ENCODE data around the gene C6orf120.
A peak's percentile ranks its signal among the peaks of the same experiment; 100 is the strongest.

Gene C6orf120

DNA sequence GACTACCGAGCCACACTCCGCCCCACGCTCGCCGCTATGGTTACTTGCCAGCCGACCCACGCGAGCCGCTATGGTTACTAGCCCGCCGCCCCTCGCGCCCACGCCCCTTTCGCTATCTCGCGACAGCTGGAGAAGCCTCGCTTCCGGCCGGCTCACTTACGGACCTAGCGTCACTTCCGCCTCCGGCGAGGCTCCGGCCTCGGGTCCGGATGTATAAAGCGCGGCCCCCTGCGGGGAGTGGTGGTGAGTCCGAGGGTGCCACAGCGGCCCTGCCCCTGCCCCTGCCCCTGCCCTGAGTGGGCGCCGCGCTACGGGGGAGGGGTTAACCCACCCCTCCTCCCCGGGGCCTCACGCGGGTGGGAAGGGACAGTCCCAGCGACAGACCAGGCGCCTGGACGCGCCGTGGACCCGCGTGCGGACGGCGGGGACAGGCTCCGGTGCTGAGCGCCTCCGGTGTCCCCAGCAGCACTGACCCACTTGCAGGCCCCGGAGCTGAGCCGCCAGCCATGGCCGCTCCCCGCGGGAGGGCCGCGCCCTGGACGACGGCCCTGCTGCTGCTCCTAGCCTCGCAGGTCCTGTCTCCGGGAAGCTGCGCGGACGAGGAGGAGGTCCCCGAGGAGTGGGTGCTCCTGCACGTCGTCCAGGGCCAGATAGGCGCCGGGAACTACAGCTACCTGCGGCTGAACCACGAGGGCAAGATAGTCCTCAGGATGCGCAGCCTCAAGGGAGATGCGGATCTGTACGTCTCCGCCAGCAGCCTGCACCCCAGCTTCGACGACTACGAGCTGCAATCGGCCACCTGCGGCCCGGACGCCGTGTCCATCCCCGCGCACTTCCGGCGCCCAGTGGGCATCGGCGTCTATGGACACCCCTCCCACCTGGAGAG lies at the start of gene C6orf120, which contains the start of gene WDR27:
Gene C6orf120 (plus strand): TSS at position 173 of the 886 bp plus-strand sequence. CDS start 334 bp downstream, at position 507.
Gene WDR27 (minus strand): TSS at position 76 of the 886 bp plus-strand sequence. CDS start 13,024 bp downstream, outside the sequence.
- DNase-seq: peak; percentile 97

DNA sequence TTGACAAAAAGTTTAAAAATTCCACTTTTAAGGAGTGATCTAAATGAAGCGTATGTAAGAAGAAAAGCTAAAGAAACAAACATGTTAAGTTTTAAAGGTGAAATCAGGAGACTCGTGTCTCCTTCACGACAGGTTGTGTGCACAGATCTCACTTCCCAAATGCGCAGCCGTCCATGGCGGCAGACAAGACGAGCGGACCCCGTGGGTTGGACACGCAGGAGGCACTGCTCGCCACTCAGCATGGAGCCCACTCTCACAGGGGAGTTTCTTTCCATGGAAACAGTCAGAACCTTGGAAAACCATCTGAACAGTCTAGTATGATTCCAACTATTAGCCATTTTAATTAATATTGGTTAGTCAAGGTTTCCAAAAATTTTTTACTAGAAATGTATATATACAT lies 49.0 kb upstream of the C6orf120 start:
- DNase-seq: no peak

- DNase-seq: no peak
Measured at GRCh38 chr6:169653691-169654090, 48.2 kb upstream of the C6orf120 start.

DNA sequence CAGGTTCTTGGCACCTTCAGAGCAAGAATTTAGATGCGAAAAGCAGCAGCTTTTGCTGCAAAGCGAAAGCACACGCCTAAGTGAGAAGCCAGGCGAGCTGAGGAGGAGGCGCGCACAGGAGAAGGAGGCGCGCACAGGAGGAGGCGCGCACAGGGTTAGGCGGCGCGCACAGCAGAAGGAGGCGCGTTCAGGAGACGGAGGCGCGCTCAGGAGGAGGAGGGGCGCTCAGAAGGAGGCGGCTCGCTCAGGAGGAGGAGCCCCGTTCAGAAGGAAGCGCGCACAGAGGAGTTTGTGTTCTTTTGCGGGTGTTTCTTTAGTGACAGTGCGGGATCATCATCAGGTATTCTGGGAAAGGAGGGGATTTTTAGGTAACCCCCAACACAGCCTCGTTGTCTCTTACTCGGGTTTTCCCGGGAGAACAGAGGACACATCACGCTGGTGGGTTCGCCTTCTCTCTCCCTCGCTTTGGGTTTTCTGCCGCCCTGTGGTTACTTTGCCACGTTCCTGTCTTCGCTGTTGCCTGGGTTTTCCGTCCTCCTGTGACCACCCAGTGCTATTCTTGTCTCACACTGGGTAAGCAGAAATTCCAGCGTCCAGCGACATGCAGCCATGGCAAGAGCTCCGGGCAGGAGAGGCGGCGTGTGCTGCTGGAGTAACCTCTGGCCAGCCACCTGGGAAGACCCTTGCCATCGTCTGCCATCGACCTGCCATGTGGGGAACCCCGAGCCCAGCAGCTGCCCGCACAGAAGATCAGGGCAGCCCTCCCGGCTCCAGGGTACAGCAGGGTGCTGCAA lies 47.1 kb upstream of the C6orf120 start:
- DNase-seq: no peak

DNA sequence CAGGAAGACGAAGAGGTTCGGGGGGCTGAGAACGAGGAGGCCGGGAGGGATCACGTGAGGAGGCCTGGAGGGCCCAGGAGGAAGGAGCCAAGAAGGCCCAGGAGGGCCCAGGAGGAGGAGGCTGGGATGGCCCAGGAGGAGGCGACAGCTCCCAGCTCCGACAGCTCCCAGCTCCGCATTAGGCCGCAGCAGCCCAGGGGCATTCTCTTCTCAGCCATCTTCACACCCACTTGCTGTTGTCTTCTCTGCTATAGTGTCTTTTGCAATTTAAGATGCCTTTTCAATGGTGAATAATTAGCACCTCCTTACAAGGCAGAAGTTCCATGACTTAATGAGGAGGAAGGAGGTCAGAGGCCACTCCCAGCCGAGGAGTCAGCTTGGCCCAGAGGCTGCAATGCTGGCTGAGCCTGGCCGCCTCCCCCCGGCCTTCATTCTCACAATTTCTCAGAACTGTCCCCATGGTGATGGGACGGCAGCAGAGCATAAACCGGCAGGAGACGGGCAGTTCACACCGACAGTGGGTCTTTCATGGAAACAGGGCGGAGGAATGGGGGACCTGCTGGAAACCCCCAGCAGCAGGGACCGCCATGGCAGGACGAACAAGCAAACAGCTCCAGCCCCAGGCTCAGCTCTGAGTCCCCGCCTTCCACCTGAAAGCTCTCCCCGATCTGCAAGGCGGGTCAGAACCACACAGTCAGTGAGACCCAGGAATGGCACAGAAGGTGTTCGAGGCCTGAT lies 45.2 kb upstream of the C6orf120 start:
- DNase-seq: no peak

- no peak for DNase-seq
Measured at GRCh38 chr6:169657284-169657610, 44.7 kb upstream of the C6orf120 start.

DNA sequence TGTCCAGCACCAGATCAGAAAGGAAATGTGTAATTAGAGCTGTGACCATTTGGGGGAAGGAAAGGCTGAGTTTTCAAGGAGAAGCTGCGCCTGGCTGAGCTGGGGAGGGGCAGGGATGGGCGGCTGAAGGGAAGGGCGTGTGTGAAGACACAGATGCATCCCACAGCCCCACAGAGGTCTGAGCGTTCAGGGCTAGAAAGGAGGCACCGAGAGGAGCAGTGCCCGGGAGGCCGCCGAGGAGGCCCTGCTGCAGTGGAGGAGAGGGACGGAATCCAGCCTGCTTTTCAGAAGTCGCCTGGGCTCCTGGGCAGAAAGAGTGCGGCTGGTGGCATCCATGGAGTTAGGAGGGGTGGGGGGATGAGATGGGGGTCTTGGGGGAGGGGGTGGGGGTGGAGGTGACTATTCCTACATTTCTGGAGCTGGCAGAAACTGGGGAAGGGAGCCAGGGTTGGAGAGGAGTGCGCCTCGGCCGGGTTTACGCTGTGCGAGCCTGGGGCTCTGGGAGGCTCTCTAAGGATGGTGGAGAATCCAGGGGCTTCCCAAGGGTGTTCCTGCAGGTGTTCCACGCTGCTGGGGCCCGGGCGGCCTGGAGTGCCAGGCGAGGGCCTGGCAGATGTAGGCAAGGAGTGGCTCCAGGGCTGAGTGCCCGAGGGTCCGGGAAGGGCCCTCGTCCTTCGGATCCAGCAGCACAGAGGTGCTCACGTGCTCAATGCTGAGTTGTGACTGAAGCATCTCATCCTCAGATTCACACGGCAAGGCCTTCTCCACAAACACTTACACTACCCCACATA lies 41.9 kb upstream of the C6orf120 start:
- DNase-seq: no peak

- DNase-seq: no peak
Measured at GRCh38 chr6:169660751-169661390, 41.1 kb upstream of the C6orf120 start.

DNA sequence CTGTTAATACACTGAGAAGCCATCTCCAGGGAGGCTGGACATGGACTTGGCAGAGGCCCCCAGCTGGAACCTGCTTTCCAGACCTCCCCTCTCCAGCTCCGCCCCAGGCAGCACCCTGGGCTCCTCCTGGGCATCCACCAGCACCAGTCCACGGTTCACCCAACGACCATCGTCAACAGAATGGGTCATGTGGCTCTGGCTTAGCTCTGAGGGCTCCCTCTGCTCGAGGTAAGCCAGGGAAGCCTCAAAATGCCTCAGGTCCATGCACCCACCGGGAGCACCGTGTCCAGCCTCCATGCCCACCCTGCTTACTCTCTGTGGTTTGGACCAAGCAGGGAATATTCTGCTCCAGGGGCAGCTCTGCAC lies 40.6 kb upstream of the C6orf120 start:
- DNase-seq: no peak

- no peak for DNase-seq
Measured at GRCh38 chr6:169663468-169663867, 38.5 kb upstream of the C6orf120 start.

GRCh38 chr6:169664227-169664626 lies 37.7 kb upstream of the C6orf120 start:
- no peak for DNase-seq

GRCh38 chr6:169665289-169665688 lies 36.6 kb upstream of the C6orf120 start:
- no peak for DNase-seq

DNA sequence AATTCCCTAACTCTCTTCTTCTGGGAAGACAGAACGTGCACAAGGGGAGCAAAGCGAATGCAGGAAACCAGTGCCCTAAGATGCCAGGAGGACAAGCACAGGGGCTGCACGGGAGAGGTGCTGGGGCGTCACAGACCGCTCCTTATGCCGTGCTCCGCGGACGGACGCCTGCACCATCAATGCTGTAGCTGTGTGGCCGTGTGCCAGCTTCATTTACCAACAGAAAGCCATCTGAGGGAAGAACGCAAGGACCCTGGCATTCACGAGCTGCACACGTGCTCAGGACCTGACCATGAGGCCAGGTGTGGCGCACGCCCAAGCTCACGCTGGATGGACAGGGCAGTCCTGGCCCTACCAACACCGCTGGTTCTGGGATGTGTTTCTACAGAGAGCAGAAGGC lies 35.5 kb upstream of the C6orf120 start:
- no peak for DNase-seq

GRCh38 chr6:169667716-169668115 lies 34.2 kb upstream of the C6orf120 start:
- DNase-seq: no peak

DNA sequence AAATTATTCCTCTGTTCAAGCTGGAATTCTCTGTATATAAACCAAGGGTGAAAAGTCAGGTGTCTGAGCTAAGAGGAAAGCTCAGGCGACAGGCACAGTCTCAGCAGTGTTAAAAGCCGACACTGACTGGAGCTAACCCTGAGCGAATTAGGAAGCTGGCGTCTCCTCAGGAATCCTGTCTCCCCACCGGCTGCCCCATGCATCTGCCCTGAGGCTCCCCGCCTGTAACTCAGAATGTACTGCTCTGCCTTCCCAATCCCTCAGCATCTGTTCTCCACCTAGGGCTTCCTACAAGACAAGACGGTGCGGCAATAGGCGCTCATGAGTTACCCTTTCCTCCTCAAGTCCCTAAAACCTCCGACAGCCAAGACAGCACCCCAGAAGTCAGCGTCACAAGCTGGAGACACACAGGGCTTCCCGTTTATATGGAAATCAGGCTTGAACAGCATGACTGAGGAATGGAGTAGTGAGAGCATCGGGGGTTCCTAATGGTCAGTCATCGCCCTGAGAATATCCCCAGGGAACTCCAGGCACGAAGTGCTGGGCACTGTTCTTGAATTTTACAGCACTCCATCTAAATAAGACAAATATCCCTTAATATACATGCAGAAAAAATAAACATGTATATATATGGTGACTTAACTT lies 33.6 kb upstream of the C6orf120 start:
- no peak for DNase-seq

DNA sequence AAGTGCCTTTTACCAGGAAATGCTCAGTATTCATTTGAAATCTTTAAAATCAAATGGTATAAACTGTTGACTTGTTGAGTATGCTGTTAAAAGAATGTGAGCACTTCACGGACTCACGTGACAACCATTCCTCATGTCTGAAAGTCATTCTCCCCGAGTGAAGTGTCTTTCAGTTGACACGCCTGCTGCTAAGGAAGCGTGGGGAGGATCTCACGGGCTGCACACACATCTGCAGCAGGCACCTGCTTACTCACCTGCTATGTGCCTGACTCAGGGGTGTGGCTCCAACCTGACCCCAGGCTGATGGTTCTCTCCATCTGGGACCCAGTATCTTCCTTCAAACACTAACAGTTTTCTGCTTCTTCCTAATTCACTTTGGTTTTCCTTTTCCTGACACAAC lies 32.8 kb upstream of the C6orf120 start:
- DNase-seq: no peak

GRCh38 chr6:169669889-169670288 lies 32.0 kb upstream of the C6orf120 start:
- no peak for DNase-seq

- no peak for DNase-seq
Measured at GRCh38 chr6:169671563-169671962, 30.4 kb upstream of the C6orf120 start.

DNA sequence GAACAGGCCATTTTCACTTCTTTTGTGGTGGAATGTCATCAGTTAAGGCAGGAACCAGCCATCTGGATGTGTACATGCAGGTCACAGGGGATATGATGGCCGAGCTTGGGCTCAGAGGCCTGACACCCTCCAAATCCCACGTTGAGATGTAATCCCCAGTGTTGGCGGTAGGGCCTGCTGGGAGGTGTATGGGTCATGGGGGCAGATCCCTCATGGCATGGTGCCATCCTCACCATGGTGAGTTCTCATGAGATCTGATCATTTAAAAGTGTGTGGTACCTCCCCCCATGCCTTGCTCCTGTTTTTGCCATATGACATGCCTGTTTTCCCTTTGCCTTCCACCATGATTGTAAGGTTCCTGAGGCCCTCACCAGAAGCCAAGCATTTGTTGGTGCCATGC lies 26.9 kb upstream of the C6orf120 start:
- no peak for DNase-seq

DNA sequence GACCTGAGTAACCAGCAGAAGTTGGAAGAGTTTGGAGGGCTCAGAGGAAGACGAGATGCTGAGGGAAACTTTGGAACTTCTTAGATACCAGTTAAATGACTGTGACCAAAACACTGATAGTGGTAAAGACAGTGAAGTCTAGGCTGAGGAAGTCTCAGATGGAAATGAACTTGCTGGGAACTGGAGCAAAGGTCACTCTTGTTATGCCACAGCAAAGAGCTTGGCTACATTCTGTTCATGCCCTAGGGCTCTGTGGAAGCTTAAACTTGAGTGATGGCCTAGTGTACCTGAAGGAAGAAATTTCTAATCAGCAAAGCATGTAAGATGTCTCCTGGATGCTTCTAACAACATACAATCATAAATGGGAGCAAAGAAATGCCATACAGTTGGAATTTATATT lies 24.8 kb upstream of the C6orf120 start:
- no peak for DNase-seq

DNA sequence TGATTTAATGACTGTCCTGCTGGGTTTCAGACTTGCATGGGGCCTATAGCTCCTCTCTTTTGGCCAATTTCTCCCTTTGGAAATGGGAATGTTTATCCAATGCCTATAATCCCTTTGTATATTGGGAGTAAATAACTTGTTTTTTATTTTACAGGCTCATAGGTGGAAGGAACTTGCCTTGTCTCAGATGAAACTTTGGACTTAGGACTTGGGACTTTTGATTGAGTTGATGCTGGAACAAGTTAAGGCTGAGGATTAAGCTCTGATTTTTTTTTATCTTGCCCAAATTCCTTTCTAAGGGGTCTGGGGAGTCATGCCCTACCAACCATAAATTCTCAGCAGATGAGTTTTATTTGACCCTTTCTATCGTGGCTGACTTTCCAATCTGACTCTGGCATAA lies 23.6 kb upstream of the C6orf120 start:
- no peak for DNase-seq

- no peak for DNase-seq
Measured at GRCh38 chr6:169684056-169684455, 17.9 kb upstream of the C6orf120 start.
